ENCODE results near the gene VSIG10L.

Gene VSIG10L

GRCh38 chr19:51386882-51387520 lies 45.1 kb upstream of the VSIG10L start:
- no peak for DNase-seq
- 90% methylated on average over 14 of the region's 14 CpGs for WGBS

GRCh38 chr19:51382004-51382403 lies 40.1 kb upstream of the VSIG10L start:
- Histone ChIP-seq H4K91ac (ENCODE audit: low read length) (no peak overlapping the region), H2AK5ac (ENCODE audit: low read length, severe bottlenecking) (no peak overlapping the region), H3K4me1 (ENCODE audit: control insufficient read depth, insufficient read depth, low read depth, low read length) (no peaks in the 10 kb centered on the region), H3K9me3 (ENCODE audit: control insufficient read depth, low read length) (no peaks in the 10 kb centered on the region), H2AFZ (ENCODE audit: low read depth, low read length) (no peak overlapping the region), H3K14ac (ENCODE audit: low read length in 2 of 2) (no peak overlapping the region), H4K8ac (ENCODE audit: low read length) (no peak overlapping the region), H3K79me1 (replicated peaks; ENCODE audit: low read length, poor library complexity, severe bottlenecking) (no peaks in the 10 kb centered on the region), H2BK5ac (ENCODE audit: low read depth, low read length, poor library complexity, severe bottlenecking) (no peak overlapping the region), H2BK120ac (ENCODE audit: low read depth, low read length) (no peak overlapping the region), H3K36me3 (ENCODE audit: control insufficient read depth in 1 of 2, insufficient read depth in 2 of 2, low read depth in 1 of 2, low read length in 2 of 2) (no peaks in the 10 kb centered on the region), H3K23ac (ENCODE audit: low read length in 2 of 2) (no peak overlapping the region), H3K4me3 (ENCODE audit: insufficient read depth in 1 of 2, low read depth in 1 of 2, low read length in 2 of 2) (no peak overlapping the region), H3K9ac (ENCODE audit: low read length) (no peak overlapping the region), H3K4ac (ENCODE audit: low read depth in 1 of 2, low read length in 2 of 2) (no peak overlapping the region), H3K4me2 (ENCODE audit: low read length, poor library complexity, severe bottlenecking) (no peak overlapping the region), H3K18ac (ENCODE audit: low read depth in 1 of 2, low read length in 2 of 2) (no peak overlapping the region), H2BK12ac (ENCODE audit: low read length in 2 of 2) (no peak overlapping the region), H3K27ac (ENCODE audit: low read length, poor library complexity, severe bottlenecking) (no peak overlapping the region), H2BK15ac (ENCODE audit: low read depth, poor library complexity, severe bottlenecking) (no peak overlapping the region), H3K27me3 (ENCODE audit: control insufficient read depth in 1 of 2, insufficient read depth in 1 of 2, low read length in 2 of 2) (no peaks in the 10 kb centered on the region)
- no peak for DNase-seq
- WGBS: 90% methylated on average over 4 of the region's 4 CpGs

More at GRCh38 chr19:51386882-51387520, 45.1 kb upstream of the VSIG10L start:
- no peak overlapping the region for H3K23ac ChIP-seq (ENCODE audit: low read length in 2 of 2)
- no peaks in the 10 kb centered on the region for H3K79me1 ChIP-seq (replicated peaks; ENCODE audit: low read length, poor library complexity, severe bottlenecking)
- no peak overlapping the region for H3K9ac ChIP-seq (ENCODE audit: low read length)
- H3K36me3 ChIP-seq (ENCODE audit: control insufficient read depth in 1 of 2, insufficient read depth in 2 of 2, low read depth in 1 of 2, low read length in 2 of 2): no peaks in the 10 kb centered on the region
- H2BK12ac ChIP-seq (ENCODE audit: low read length in 2 of 2): no peak overlapping the region
- no peak overlapping the region for H2BK5ac ChIP-seq (ENCODE audit: low read depth, low read length, poor library complexity, severe bottlenecking)
- H3K4ac ChIP-seq (ENCODE audit: low read depth in 1 of 2, low read length in 2 of 2): no peak overlapping the region
- no peak overlapping the region for H4K8ac ChIP-seq (ENCODE audit: low read length)
- no peak overlapping the region for H2BK15ac ChIP-seq (ENCODE audit: low read depth, poor library complexity, severe bottlenecking)
- H3K9me3 ChIP-seq (ENCODE audit: control insufficient read depth, low read length): no peaks in the 10 kb centered on the region
- H3K4me3 ChIP-seq (ENCODE audit: insufficient read depth in 1 of 2, low read depth in 1 of 2, low read length in 2 of 2): no peak overlapping the region
- H2AK5ac ChIP-seq (ENCODE audit: low read length, severe bottlenecking): no peak overlapping the region
- H2AFZ ChIP-seq (ENCODE audit: low read depth, low read length): no peak overlapping the region
- H3K27ac ChIP-seq (ENCODE audit: low read length, poor library complexity, severe bottlenecking): no peak overlapping the region
- H2BK120ac ChIP-seq (ENCODE audit: low read depth, low read length): no peak overlapping the region
- H3K4me2 ChIP-seq (ENCODE audit: low read length, poor library complexity, severe bottlenecking): no peak overlapping the region
- H3K4me1 ChIP-seq (ENCODE audit: control insufficient read depth, insufficient read depth, low read depth, low read length): no peaks in the 10 kb centered on the region
- no peak overlapping the region for H3K18ac ChIP-seq (ENCODE audit: low read depth in 1 of 2, low read length in 2 of 2)
- no peak overlapping the region for H3K14ac ChIP-seq (ENCODE audit: low read length in 2 of 2)
- H3K27me3 ChIP-seq (ENCODE audit: control insufficient read depth in 1 of 2, insufficient read depth in 1 of 2, low read length in 2 of 2): no peaks in the 10 kb centered on the region
- no peak overlapping the region for H4K91ac ChIP-seq (ENCODE audit: low read length)

- Histone ChIP-seq H2BK15ac (ENCODE audit: low read depth, poor library complexity, severe bottlenecking) (no peak overlapping the region), H3K36me3 (ENCODE audit: control insufficient read depth in 1 of 2, insufficient read depth in 2 of 2, low read depth in 1 of 2, low read length in 2 of 2) (no peaks in the 10 kb centered on the region), H3K18ac (ENCODE audit: low read depth in 1 of 2, low read length in 2 of 2) (no peak overlapping the region), H3K4ac (ENCODE audit: low read depth in 1 of 2, low read length in 2 of 2) (no peak overlapping the region), H2BK12ac (ENCODE audit: low read length in 2 of 2) (no peak overlapping the region), H3K23ac (ENCODE audit: low read length in 2 of 2) (no peak overlapping the region), H2BK5ac (ENCODE audit: low read depth, low read length, poor library complexity, severe bottlenecking) (no peak overlapping the region), H4K8ac (ENCODE audit: low read length) (no peak overlapping the region), H3K27ac (ENCODE audit: low read length, poor library complexity, severe bottlenecking) (no peak overlapping the region), H3K4me1 (ENCODE audit: control insufficient read depth, insufficient read depth, low read depth, low read length) (no peaks in the 10 kb centered on the region), H3K9ac (ENCODE audit: low read length) (no peak overlapping the region), H2BK120ac (ENCODE audit: low read depth, low read length) (no peak overlapping the region), H2AK5ac (ENCODE audit: low read length, severe bottlenecking) (no peak overlapping the region), H3K4me3 (ENCODE audit: insufficient read depth in 1 of 2, low read depth in 1 of 2, low read length in 2 of 2) (no peak overlapping the region), H3K4me2 (ENCODE audit: low read length, poor library complexity, severe bottlenecking) (no peak overlapping the region), H3K27me3 (ENCODE audit: control insufficient read depth in 1 of 2, insufficient read depth in 1 of 2, low read length in 2 of 2) (no peaks in the 10 kb centered on the region), H3K14ac (ENCODE audit: low read length in 2 of 2) (no peak overlapping the region), H3K9me3 (ENCODE audit: control insufficient read depth, low read length) (no peaks in the 10 kb centered on the region), H2AFZ (ENCODE audit: low read depth, low read length) (no peak overlapping the region), H3K79me1 (replicated peaks; ENCODE audit: low read length, poor library complexity, severe bottlenecking) (no peaks in the 10 kb centered on the region), H4K91ac (ENCODE audit: low read length) (no peak overlapping the region)
- no peak for DNase-seq
- 96% methylated on average over 9 of the region's 9 CpGs for WGBS
These were observed 38.4 kb upstream of the VSIG10L start for GRCh38 chr19:51380379-51380778.

GRCh38 chr19:51377422-51377821 lies 35.5 kb upstream of the VSIG10L start:
- no peak for DNase-seq
- Histone ChIP-seq H3K79me1 (replicated peaks; ENCODE audit: low read length, poor library complexity, severe bottlenecking) (no peaks in the 10 kb centered on the region), H3K36me3 (ENCODE audit: control insufficient read depth in 1 of 2, insufficient read depth in 2 of 2, low read depth in 1 of 2, low read length in 2 of 2) (no peaks in the 10 kb centered on the region), H4K91ac (ENCODE audit: low read length) (no peak overlapping the region), H3K4me3 (ENCODE audit: insufficient read depth in 1 of 2, low read depth in 1 of 2, low read length in 2 of 2) (no peak overlapping the region), H2AK5ac (ENCODE audit: low read length, severe bottlenecking) (no peak overlapping the region), H2BK120ac (ENCODE audit: low read depth, low read length) (no peak overlapping the region), H3K27ac (ENCODE audit: low read length, poor library complexity, severe bottlenecking) (no peak overlapping the region), H2AFZ (ENCODE audit: low read depth, low read length) (no peak overlapping the region), H3K4ac (ENCODE audit: low read depth in 1 of 2, low read length in 2 of 2) (no peak overlapping the region), H3K23ac (ENCODE audit: low read length in 2 of 2) (no peak overlapping the region), H3K14ac (ENCODE audit: low read length in 2 of 2) (no peak overlapping the region), H3K27me3 (ENCODE audit: control insufficient read depth in 1 of 2, insufficient read depth in 1 of 2, low read length in 2 of 2) (peaks cover 0 to 6% of the 10 kb centered on the region in 2 experiments), H3K18ac (ENCODE audit: low read depth in 1 of 2, low read length in 2 of 2) (no peak overlapping the region), H4K8ac (ENCODE audit: low read length) (no peak overlapping the region), H2BK5ac (ENCODE audit: low read depth, low read length, poor library complexity, severe bottlenecking) (no peak overlapping the region), H3K9ac (ENCODE audit: low read length) (no peak overlapping the region), H2BK15ac (ENCODE audit: low read depth, poor library complexity, severe bottlenecking) (no peak overlapping the region), H3K9me3 (ENCODE audit: control insufficient read depth, low read length) (no peaks in the 10 kb centered on the region), H2BK12ac (ENCODE audit: low read length in 2 of 2) (no peak overlapping the region), H3K4me2 (ENCODE audit: low read length, poor library complexity, severe bottlenecking) (no peak overlapping the region), H3K4me1 (ENCODE audit: control insufficient read depth, insufficient read depth, low read depth, low read length) (no peaks in the 10 kb centered on the region)
- 100% methylated on average over 2 of the region's 2 CpGs for WGBS
